ENCODE data around the gene HS3ST1. TPM values are rescaled to one million over a fixed set of nuclear protein-coding genes. Genes with fewer than 3 reads are reported as not detected.

HS3ST1 gene
- total and polyA plus RNA-seq, 2 experiments from 2014 or later = 0.09 to 0.40 TPM

- Histone ChIP-seq H3K4me1 (ENCODE audit: low read depth) (no peaks in the 10 kb centered on the region), H3K9me3 (ENCODE audit: low read depth) (no peaks in the 10 kb centered on the region), H3K36me3 (no peaks in the 10 kb centered on the region), H3K27ac (no peak overlapping the region), H3K27me3 (no peaks in the 10 kb centered on the region), H3K4me3 (no peak overlapping the region)
- no peak for TF ChIP-seq CTCF (IDR thresholded peaks at IDR 0.05; ENCODE audit: low read depth, low read length)
- DNase-seq (ENCODE audit: low read depth in 1 of 2, low spot score in 1 of 2) = no peak
Observed at GRCh38 chr4:11441194-11441556, 12.5 kb upstream of the HS3ST1 start.

- Histone ChIP-seq H3K4me3 (no peak overlapping the region), H3K27ac (no peak overlapping the region), H3K4me1 (ENCODE audit: low read depth) (no peaks in the 10 kb centered on the region), H3K36me3 (no peaks in the 10 kb centered on the region), H3K27me3 (no peaks in the 10 kb centered on the region), H3K9me3 (ENCODE audit: low read depth) (no peaks in the 10 kb centered on the region)
- DNase-seq (ENCODE audit: low read depth in 1 of 2, low spot score in 1 of 2) = no peak
- no peak for TF ChIP-seq CTCF (IDR thresholded peaks at IDR 0.05; ENCODE audit: low read depth, low read length)
Observed at GRCh38 chr4:11440481-11441193, 11.9 kb upstream of the HS3ST1 start.

GRCh38 chr4:11439836-11440235, 11.1 kb upstream of the HS3ST1 start:
- Histone ChIP-seq H3K27me3 (no peaks in the 10 kb centered on the region), H3K27ac (no peak overlapping the region), H3K9me3 (ENCODE audit: low read depth) (no peaks in the 10 kb centered on the region), H3K36me3 (no peaks in the 10 kb centered on the region), H3K4me1 (ENCODE audit: low read depth) (no peaks in the 10 kb centered on the region), H3K4me3 (no peak overlapping the region)
- no peak for TF ChIP-seq CTCF (IDR thresholded peaks at IDR 0.05; ENCODE audit: low read depth, low read length)
- DNase-seq (ENCODE audit: low read depth in 1 of 2, low spot score in 1 of 2) = no peak

GRCh38 chr4:11438647-11439046, 10.0 kb upstream of the HS3ST1 start:
- Histone ChIP-seq H3K36me3 (no peaks in the 10 kb centered on the region), H3K4me1 (ENCODE audit: low read depth) (no peaks in the 10 kb centered on the region)
- no peak for DNase-seq (ENCODE audit: low read depth in 1 of 2, low spot score in 1 of 2)

GRCh38 chr4:11436673-11437072, 8.0 kb upstream of the HS3ST1 start:
- H3K4me3 ChIP-seq = no peak overlapping the region
- no peak for DNase-seq (ENCODE audit: low read depth in 1 of 2, low spot score in 1 of 2)
- H3K36me3 ChIP-seq = no peaks in the 10 kb centered on the region
- no peak for TF ChIP-seq CTCF (IDR thresholded peaks at IDR 0.05; ENCODE audit: low read depth, low read length)
- H3K9me3 ChIP-seq (ENCODE audit: low read depth) = no peaks in the 10 kb centered on the region
- H3K27ac ChIP-seq = no peak overlapping the region
- no peaks in the 10 kb centered on the region for H3K27me3 ChIP-seq
- no peaks in the 10 kb centered on the region for H3K4me1 ChIP-seq (ENCODE audit: low read depth)

More at GRCh38 chr4:11438647-11439046, 10.0 kb upstream of the HS3ST1 start:
- TF ChIP-seq CTCF (IDR thresholded peaks at IDR 0.05; ENCODE audit: low read depth, low read length) = no peak
- Histone ChIP-seq H3K4me3 (no peak overlapping the region), H3K27ac (no peak overlapping the region), H3K9me3 (ENCODE audit: low read depth) (no peaks in the 10 kb centered on the region), H3K27me3 (no peaks in the 10 kb centered on the region)

All from cardiac muscle cell (in vitro differentiated cells and primary cell).